Fibroblast of pulmonary artery (primary cell): ENCODE results near the gene JPH2.
A peak's percentile ranks its signal among the peaks of the same experiment; 100 is the strongest.

Source experiments
- DNase-seq: peaks from one replicate; pipeline ENCODE4 v3.0.0-alpha.2; 2010; ENCODE audit warnings: low read depth
- H3K4me3 ChIP-seq: replicated peaks from 2 replicates; pipeline ENCODE4 v1.5.1; 2011; ENCODE audit warnings: low read depth, mild to moderate bottlenecking, control low read depth, low read length, moderate library complexity
- CTCF ChIP-seq: IDR thresholded peaks from 2 replicates; pipeline ENCODE4 v1.5.1; 2011; ENCODE audit warnings: mild to moderate bottlenecking, control low read depth, low read length, inconsistent platforms; ENCODE audit errors: missing control alignments

Gene JPH2

GRCh38 chr20:44187772-44188709, 1.1 kb upstream of the JPH2 start:
- H3K4me3 ChIP-seq: peak overlapping the region; percentile 45
- no peak for DNase-seq

DNA sequence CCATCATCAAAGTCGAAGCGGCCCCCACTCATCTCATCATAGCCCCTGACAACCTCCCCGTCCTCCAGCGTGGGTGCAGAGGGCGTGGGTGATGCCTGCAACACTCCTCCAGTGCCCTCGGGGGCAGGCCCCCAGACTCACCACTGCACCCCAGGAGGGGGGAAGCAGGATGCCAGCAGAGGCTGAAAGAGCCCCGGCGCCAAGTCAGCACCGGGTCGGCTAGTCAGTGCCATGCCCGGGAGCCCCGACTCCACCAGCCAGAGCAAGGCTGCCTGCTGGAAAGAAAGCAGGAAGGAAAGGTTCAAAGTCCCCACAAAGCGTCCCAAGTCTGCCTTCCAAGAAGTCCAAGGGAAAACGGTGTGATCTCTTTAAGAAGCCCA, 324 bp downstream of the JPH2 start:
- H3K4me3 ChIP-seq: peak overlapping the region; percentile 45
- no peak for DNase-seq
- TF ChIP-seq CTCF: no peak

More at GRCh38 chr20:44187772-44188709, 1.1 kb upstream of the JPH2 start:
- no peak for TF ChIP-seq CTCF

DNA sequence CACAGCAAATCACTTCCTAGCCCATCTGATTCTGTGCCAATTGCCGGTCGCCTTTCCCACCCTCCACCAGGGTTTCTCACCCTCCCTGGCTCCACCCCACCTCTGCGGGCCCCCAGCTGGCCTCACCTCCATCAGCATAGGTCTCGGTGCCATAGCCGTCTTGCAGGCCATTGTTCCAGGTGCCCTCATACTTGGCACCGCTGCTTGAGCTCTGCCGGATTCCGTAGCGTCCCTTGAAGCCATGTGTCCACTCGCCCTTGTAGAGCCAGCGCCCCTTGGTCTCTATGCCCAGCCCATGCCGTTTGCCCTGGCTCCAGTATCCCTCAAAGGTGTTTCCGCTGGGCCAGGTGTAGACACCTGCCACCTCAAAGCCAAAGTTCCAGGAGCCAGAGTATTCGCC, 787 bp downstream of the JPH2 start:
- no peak for TF ChIP-seq CTCF
- no peak overlapping the region for H3K4me3 ChIP-seq

GRCh38 chr20:44185574-44185973, 1.4 kb downstream of the JPH2 start:
- no peak for DNase-seq
- H3K4me3 ChIP-seq: no peak overlapping the region
- TF ChIP-seq CTCF: no peak

More for the DNA sequence above, 787 bp downstream of the JPH2 start:
- no peak for DNase-seq

- no peak for TF ChIP-seq CTCF
- DNase-seq: no peak
- H3K4me3 ChIP-seq: no peak overlapping the region
Measured at GRCh38 chr20:44183282-44183681, 3.7 kb downstream of the JPH2 start.

DNA sequence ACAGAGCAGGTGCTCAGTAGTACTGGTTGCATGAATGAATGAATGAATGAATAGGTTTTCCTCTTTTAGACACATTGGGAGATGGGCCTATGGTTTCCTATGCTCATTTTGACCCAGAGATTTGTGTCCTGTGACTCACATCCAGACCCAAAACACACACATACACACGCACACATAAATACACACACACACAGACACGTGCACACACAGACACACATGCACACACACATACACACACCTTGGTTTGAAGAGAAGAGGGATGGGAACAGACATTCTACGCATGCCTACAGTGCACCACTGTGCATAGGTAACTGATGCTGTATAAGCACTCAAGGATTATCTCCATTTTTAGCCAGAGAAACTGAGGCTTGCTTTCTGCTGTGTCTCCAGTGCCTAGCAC, 4.1 kb downstream of the JPH2 start:
- DNase-seq: no peak
- H3K4me3 ChIP-seq: no peak overlapping the region
- TF ChIP-seq CTCF: no peak
